HUES6 (cell line): ENCODE results near the gene REL.

ENCODE experiments used
- H3K27ac ChIP-seq: 2 replicates; pipeline ENCODE4 v1.7.0; 2013; ENCODE audit warnings: low read depth, mild to moderate bottlenecking, low read length, inconsistent platforms
- H3K27me3 ChIP-seq: 2 replicates; pipeline ENCODE4 v1.6.1; 2013; ENCODE audit warnings: low read length; ENCODE audit not compliant: control insufficient read depth, insufficient read depth
- H3K36me3 ChIP-seq: 2 replicates; pipeline ENCODE4 v1.6.1; 2013; ENCODE audit warnings: low read length; ENCODE audit not compliant: control insufficient read depth, insufficient read depth
- H3K4me1 ChIP-seq: 2 replicates; pipeline ENCODE4 v1.6.1; 2013; ENCODE audit warnings: low read length; ENCODE audit not compliant: control insufficient read depth, insufficient read depth
- H3K4me3 ChIP-seq: 2 replicates; pipeline ENCODE4 v1.5.1; 2013; ENCODE audit warnings: low read depth, low read length
- H3K9ac ChIP-seq: one replicate; pipeline ENCODE4 v1.6.1; 2013; ENCODE audit warnings: mild to moderate bottlenecking, low read length
- H3K9me3 ChIP-seq: 2 replicates; pipeline ENCODE4 v1.6.1; 2013; ENCODE audit warnings: low read depth, low read length; ENCODE audit not compliant: control insufficient read depth, insufficient read depth

The REL gene

DNA sequence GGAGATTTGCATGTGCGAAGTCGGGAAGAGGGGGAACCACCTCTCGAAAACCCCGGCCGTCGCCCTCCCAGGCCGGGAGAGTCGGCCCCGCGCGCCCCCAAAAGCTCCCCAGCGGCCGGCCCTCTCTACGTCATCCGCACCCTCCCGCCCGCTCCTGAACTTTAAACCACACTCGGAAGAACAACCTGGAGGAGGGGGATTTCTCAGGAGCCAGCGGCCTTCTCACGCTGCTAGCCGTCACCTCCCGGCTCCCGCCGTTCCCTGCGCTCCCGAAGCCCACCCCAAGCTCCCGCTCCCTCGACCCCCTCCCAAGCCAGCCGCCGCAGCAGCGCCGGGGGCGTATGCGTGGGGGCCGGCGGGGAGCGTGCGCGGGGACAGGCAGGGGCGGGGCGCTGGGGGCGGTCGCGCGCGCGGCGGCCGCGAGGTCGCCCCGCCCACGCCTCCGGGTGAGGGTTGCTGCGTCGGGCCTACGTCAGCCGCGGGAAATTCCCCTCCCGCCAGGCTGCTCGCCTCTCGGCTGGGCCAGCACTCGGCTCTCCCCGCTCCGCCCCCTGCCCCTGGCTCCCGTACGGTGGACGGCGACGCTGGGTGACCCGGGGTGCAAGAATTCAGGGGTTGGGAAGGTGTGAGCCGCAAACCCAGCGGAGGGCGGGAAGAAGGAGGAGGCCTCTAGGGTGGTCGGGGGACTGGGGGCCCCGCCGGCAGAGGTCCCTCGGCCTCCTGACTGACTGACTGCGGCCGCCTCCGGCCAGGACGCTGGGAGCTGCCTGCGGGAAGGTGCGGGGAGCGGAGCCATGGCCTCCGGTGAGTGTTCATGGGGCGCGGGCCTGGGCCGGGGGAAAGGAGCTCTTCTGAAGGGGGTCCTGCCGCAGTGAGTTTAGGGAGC is at the start of gene REL:
Gene REL (plus strand): TSS at position 528 of the 886 bp plus-strand sequence. CDS start 267 bp downstream, at position 795.
- Histone ChIP-seq H3K9ac (peak within 1 kb of the TSS; percentile 84), H3K36me3 (no peaks in the 10 kb centered on the region), H3K4me1 (peaks cover 12% of the 10 kb centered on the region), H3K27me3 (peaks cover 4% of the 10 kb centered on the region; the same call in 1 of the 2 replicates), H3K9me3 (no peaks in the 10 kb centered on the region), H3K27ac (peak within 1 kb of the TSS; percentile 78; the same call in 1 of the 2 replicates), H3K4me3 (peak within 1 kb of the TSS; percentile 79)

DNA sequence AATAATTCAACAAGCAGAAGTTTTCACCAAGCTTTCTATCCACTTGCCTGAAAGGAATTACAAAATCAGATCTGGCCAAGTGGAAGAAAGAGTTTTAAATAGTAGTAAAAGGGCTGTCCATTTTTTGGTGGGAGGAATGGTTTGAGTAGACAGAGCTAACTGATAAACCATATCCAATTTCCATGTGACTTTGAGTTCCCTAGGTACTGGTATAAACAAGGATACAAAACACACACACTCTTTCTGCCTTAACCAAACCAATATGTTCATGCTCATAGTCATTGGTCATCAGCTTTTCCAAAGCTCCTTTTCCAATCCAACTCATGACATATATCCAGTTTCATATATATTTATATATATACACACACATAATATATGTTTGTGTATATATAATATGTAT is 49.5 kb upstream of the REL start:
- Histone ChIP-seq H3K27ac (no peak overlapping the region), H3K4me3 (no peak overlapping the region), H3K9ac (no peak overlapping the region), H3K4me1 (no peaks in the 10 kb centered on the region), H3K9me3 (no peaks in the 10 kb centered on the region), H3K36me3 (no peaks in the 10 kb centered on the region), H3K27me3 (peaks cover 26% of the 10 kb centered on the region)

DNA sequence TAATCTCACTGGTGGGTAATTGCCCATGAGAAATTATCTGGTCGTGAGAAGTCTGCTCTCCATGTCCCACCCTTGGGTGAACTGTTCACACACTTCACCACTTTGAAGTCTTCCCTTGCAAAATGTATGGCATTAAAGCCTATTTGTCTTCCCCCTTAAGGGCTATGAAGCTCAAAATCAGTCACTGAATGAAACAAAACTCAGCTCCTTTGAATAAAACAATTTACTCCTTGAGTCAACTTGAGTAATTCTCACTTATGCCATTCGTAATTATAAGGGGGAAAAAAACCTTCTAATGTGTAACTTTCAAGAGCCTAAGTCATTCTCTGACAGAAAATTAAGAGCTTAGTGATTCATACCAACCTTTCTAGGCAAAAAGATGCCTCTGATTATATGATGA is 48.8 kb upstream of the REL start:
- Histone ChIP-seq H3K27me3 (peaks cover 33% of the 10 kb centered on the region), H3K9me3 (no peaks in the 10 kb centered on the region), H3K4me1 (no peaks in the 10 kb centered on the region), H3K9ac (no peak overlapping the region), H3K36me3 (no peaks in the 10 kb centered on the region), H3K27ac (no peak overlapping the region), H3K4me3 (no peak overlapping the region)

DNA sequence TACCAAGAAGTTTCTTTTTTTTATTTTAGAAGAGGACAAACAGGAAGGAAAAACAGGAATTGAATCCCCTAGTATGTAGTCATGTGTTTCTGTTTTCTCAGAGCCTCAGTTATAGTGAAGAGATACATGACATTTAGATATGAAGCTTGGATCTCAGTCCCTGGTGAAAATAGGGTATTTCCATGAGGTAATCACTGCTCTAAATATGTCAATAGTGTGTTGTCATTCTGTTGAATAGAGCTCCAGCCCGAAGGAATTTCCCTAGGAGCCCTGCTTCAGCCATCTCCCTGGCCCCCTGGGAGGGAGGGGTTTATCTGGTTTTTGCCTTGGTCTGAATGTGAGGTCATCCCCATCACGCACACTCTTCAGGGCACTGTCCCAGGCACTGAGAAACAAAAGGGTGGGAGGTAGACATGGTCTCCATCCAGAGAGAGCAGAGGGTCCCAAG is 47.1 kb upstream of the REL start:
- H3K4me3 ChIP-seq: no peak overlapping the region
- H3K27me3 ChIP-seq: peaks cover 47% of the 10 kb centered on the region
- H3K36me3 ChIP-seq: no peaks in the 10 kb centered on the region
- H3K4me1 ChIP-seq: no peaks in the 10 kb centered on the region
- no peaks in the 10 kb centered on the region for H3K9me3 ChIP-seq
- no peak overlapping the region for H3K9ac ChIP-seq
- H3K27ac ChIP-seq: no peak overlapping the region

DNA sequence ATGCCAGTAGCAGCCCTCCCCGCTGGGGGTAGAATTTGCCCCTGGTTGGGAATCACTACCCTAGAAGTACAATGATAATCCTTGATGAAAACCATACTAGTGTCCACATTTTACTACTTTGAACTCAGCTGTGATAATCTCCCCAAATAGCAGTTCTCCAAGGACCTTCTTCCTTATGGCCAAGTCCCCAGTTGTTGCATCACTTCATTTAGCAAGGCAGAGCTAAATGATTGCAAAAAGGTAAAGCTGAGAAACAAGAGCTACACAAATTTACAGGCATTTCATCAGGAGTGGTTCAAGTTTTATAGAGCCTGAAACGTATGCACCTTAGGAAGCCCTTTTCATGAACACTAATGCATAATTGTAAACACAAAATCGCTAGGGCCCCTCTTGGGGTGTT is 44.9 kb upstream of the REL start:
- H3K4me1 ChIP-seq: no peaks in the 10 kb centered on the region
- no peak overlapping the region for H3K4me3 ChIP-seq
- H3K27ac ChIP-seq: no peak overlapping the region
- no peaks in the 10 kb centered on the region for H3K9me3 ChIP-seq
- H3K36me3 ChIP-seq: no peaks in the 10 kb centered on the region
- peaks cover 58% of the 10 kb centered on the region for H3K27me3 ChIP-seq
- no peak overlapping the region for H3K9ac ChIP-seq

DNA sequence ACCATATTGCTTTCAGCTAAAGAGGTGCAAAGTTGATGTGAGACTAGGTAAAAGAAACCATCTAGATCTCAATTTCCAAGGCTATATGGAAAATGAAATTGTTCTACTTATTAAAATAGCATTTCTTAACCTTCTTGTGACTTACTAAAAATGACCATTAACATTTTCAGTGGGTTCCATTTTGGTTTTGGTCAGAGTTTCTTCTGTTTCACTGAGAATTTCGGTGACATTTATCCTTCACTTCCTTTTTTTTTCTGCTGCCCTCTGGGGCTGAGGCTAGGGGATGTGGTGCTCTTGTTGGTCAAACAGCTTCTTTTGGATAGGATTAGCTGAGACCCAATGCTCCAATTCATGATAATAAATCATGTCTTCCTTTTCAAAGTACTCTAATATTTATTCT is 44.3 kb upstream of the REL start:
- no peaks in the 10 kb centered on the region for H3K9me3 ChIP-seq
- no peaks in the 10 kb centered on the region for H3K36me3 ChIP-seq
- peaks cover 58% of the 10 kb centered on the region for H3K27me3 ChIP-seq
- H3K4me3 ChIP-seq: no peak overlapping the region
- no peaks in the 10 kb centered on the region for H3K4me1 ChIP-seq
- H3K9ac ChIP-seq: no peak overlapping the region
- no peak overlapping the region for H3K27ac ChIP-seq

DNA sequence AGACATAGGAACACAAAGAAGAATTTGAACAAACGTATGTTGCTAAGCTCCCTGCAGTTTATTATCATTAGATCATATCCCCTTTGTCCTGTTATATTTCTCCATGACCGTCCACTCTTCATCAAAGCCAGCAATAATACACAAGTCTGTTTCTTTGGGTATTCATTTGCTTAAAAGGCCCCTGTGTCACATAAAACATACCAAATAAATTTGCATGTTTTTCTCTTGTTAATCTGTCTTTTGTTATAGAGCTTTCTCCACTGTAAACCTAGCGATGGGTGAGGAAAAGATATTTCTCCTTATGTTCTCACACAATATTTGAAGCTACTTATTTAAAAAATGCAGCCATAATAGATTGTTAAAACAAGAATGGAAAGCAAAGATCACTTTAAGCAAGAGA is 42.9 kb upstream of the REL start:
- no peaks in the 10 kb centered on the region for H3K4me1 ChIP-seq
- no peaks in the 10 kb centered on the region for H3K9me3 ChIP-seq
- H3K9ac ChIP-seq: no peak overlapping the region
- H3K27me3 ChIP-seq: peaks cover 58% of the 10 kb centered on the region
- no peaks in the 10 kb centered on the region for H3K36me3 ChIP-seq
- H3K27ac ChIP-seq: no peak overlapping the region
- no peak overlapping the region for H3K4me3 ChIP-seq

DNA sequence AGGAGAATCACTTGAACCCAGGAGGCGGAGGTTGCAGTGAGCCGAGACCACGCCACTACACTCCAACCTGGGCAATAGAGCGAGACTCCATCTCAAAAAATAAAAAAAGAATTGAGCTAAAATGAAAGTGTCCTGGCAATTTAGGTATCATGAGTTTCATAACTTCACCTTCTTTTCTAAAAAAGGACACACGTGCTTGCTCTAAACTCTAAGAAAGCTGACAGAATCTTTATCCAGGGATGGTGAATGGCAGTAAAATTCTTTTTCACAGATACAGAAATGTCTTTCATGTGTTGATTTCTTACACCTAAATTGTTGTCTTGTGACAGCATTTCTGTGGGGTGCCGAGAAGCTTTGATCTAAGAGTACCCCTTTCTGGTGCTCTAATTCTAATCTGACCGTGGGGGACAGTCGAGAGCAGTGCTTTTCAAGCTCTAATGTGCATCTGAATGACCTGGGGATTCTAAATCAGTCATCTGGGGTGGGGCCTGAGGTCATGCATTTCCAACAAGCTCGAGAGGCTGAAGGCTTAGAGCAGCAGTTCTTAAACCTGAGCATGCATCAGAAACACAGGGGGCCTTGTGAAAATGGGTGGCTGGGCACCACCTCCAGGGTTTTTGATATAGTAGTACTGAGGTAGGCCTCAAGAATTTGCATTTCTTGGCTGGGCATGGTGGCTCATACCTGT is 42.1 kb upstream of the REL start:
- H3K27ac ChIP-seq: no peak overlapping the region
- H3K36me3 ChIP-seq: no peaks in the 10 kb centered on the region
- no peaks in the 10 kb centered on the region for H3K4me1 ChIP-seq
- H3K27me3 ChIP-seq: peaks cover 55% of the 10 kb centered on the region
- H3K4me3 ChIP-seq: no peak overlapping the region
- no peak overlapping the region for H3K9ac ChIP-seq
- H3K9me3 ChIP-seq: no peaks in the 10 kb centered on the region

DNA sequence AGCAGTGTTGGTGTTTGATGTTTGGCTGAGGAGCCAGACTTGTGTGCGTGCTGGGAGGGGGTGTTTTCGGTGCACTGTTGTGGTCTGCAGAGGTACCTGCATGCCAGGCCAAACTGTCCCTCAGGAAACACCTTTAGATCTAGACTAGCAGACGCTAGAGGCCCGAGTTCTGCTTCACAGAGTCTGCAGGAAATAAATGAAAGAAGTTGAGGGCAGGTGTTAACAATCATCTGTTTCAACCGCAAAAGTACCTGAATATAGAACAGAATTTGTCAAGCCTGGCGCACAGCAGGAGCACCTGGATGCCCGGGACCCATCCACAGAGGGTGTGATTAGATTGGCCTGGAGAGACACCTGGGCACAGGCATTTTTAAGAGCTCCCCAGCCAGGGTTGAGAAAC is 40.5 kb upstream of the REL start:
- Histone ChIP-seq H3K9ac (no peak overlapping the region), H3K36me3 (no peaks in the 10 kb centered on the region), H3K4me1 (no peaks in the 10 kb centered on the region), H3K9me3 (no peaks in the 10 kb centered on the region), H3K27me3 (peaks cover 42% of the 10 kb centered on the region), H3K4me3 (no peak overlapping the region), H3K27ac (no peak overlapping the region)

DNA sequence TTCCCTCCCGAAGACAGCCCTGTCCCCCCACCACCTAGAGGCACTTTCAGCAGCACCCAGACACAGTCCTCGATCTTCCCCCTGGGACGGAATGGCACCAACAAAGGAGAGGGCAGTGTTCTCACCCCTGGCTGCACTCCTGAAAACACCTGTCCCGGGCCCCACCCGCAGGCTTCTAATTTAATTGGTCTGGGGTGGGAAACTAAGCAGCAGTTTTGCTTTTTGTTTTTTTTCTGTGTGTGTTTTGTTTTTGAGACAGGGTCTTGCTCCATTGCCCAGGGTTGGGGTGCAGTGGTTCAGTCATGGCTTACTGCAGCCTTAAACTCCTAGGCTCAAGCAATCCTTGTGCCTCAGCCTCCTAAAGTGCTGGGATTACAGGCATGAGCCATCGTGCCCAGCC is 38.4 kb upstream of the REL start:
- Histone ChIP-seq H3K9me3 (no peaks in the 10 kb centered on the region), H3K4me1 (no peaks in the 10 kb centered on the region), H3K36me3 (no peaks in the 10 kb centered on the region), H3K27me3 (peaks cover 22% of the 10 kb centered on the region), H3K9ac (no peak overlapping the region), H3K27ac (no peak overlapping the region), H3K4me3 (no peak overlapping the region)

DNA sequence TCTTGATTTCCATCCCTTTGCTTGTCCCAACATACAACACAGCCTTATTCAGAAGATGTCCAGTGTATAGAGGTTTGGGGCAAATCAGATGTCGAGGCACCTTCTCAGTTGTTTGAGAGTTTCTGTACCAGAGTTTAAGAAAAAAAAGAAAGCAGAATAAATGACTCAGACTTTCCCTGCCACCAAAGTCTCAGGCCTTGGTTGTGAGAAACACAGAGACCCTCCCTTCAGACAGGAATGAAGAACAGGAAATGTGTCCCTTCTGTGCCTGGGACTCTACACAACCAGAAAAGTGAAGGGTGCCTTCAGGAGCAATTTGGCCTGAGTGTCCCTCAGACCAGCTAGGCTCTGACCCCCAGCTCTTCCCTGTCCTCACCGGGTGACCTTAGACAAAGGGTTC is 37.3 kb upstream of the REL start:
- H3K4me3 ChIP-seq: no peak overlapping the region
- H3K9me3 ChIP-seq: no peaks in the 10 kb centered on the region
- no peaks in the 10 kb centered on the region for H3K4me1 ChIP-seq
- H3K27me3 ChIP-seq: peaks cover 12% of the 10 kb centered on the region; the same call in 1 of the 2 replicates
- H3K36me3 ChIP-seq: no peaks in the 10 kb centered on the region
- no peak overlapping the region for H3K9ac ChIP-seq
- no peak overlapping the region for H3K27ac ChIP-seq
